Activated CD8-positive, alpha-beta memory T cell treated with anti-CD3 and anti-CD28 coated beads, Interleukin-2, amount 10 ng/mL, durations not matched to agents 7 days and 5 days (primary cell): ENCODE results near the gene BICRAL. TPM values are rescaled to one million over a fixed set of nuclear protein-coding genes. Genes with fewer than 3 reads are reported as not detected.
"Not testable (repeated sequence)": the region's sequence is repeated elsewhere in the genome, so short reads cannot be mapped to it uniquely, and the experiment has no call there.

Experiments used
- ATAC-seq: fragments of 150-1000 bp; cut with Tn5 transposase; one replicate; pipeline ENCODE4 v1.10.0; 2021; ENCODE audit warnings: moderate library complexity
- CTCF ChIA-PET: fragments of 350-600 bp; sonication (Branson Sonifier 250); formaldehyde crosslinking; loops from one replicate; lab custom pipeline; 2021; ENCODE audit warnings: antibody characterized with exemption; lab: Charles Lee
- DNase-seq: peaks from one replicate; pipeline ENCODE4 v3.0.0-alpha.2; 2020
- H3K27ac Mint-ChIP-seq: one replicate; pipeline ENCODE4 v1.8.0; 2021; ENCODE audit warnings: mild to moderate bottlenecking, mixed read lengths
- H3K27me3 Mint-ChIP-seq: one replicate; pipeline ENCODE4 v1.8.0; 2021; ENCODE audit warnings: mixed read lengths
- H3K36me3 Mint-ChIP-seq: one replicate; pipeline ENCODE4 v1.8.0; 2021; ENCODE audit warnings: mild to moderate bottlenecking, mixed read lengths
- H3K4me1 Mint-ChIP-seq: one replicate; pipeline ENCODE4 v1.8.0; 2021; ENCODE audit warnings: mixed read lengths
- H3K4me3 Mint-ChIP-seq: one replicate; pipeline ENCODE4 v1.8.0; 2021; ENCODE audit warnings: mild to moderate bottlenecking, moderate library complexity, mixed read lengths
- H3K9me3 Mint-ChIP-seq: one replicate; pipeline ENCODE4 v1.8.0; 2022; ENCODE audit warnings: low read depth, mixed read lengths
- total RNA-seq, 2 experiments: library from RNA; stranded (reverse); gene quantifications; one replicate each; pipeline ENCODE4 v1.2.3, GENCODE V29; 2021

Gene BICRAL
- total RNA-seq, 2 experiments from 2014 or later, result 22.9 to 24.3 TPM

DNA sequence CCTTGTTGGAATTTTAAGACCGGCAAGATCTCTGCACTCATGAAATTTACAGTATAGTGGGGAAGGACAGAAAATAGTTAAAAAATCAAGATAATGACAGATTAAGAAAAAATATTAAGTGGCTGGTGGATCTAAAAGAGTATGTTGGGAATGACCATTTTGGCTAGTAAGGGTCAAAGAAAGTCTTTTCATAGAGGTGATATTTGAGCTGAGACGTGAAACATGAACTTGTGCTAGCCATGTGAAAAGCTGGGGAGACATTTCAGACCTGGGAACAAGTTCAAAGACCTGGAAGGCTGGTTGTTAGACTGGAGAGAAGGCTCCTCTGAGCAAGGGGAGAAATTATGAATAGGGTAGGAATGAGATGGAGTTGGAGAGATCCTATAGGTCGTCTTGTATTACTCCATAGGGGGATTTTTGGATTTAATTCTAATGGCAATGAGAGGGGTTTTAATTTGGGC, 4.7 kb downstream of the BICRAL start:
- Mint-ChIP-seq H3K27ac (no peak overlapping the region), H3K4me1 (peaks cover 43% of the 10 kb centered on the region), H3K9me3 (no peaks in the 10 kb centered on the region), H3K4me3 (no peak overlapping the region), H3K27me3 (no peaks in the 10 kb centered on the region), H3K36me3 (peaks cover 30% of the 10 kb centered on the region)
- DNase-seq, result no peak
- ATAC-seq, result no peak
- CTCF ChIA-PET, result no interaction called here

DNA sequence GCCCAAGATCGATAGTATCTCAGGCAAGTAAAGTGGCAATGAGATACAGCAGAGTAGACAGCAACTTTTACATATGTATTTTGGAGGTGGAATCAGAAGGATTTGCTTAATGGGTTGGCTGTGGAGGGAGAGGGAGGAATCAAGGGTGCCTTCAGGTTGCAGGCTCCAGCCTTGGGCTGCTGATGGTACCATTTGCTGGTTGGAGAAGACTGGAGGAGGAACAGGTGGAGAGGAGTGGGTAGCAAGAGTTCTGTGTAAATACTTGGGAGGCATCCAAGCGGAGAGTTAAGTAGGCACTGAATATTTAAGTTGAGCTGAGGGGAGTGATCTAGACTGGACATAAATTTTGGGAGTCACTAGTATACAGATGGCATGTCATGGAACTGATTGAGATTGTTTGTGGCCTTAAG, 5.2 kb downstream of the BICRAL start:
- DNase-seq (no peak), ATAC-seq (no peak)
- Mint-ChIP-seq H3K4me1 (peaks cover 44% of the 10 kb centered on the region), H3K27me3 (no peaks in the 10 kb centered on the region), H3K36me3 (peaks cover 32% of the 10 kb centered on the region), H3K27ac (no peak overlapping the region), H3K4me3 (no peak overlapping the region), H3K9me3 (no peaks in the 10 kb centered on the region)
- CTCF ChIA-PET, result interaction anchor here (0.7 to 1.3 kb wide), 2 partner anchors 41 to 1203 kb away, joined by 3 to 4 read pairs; partner anchors contain the start of gene TBCC

DNA sequence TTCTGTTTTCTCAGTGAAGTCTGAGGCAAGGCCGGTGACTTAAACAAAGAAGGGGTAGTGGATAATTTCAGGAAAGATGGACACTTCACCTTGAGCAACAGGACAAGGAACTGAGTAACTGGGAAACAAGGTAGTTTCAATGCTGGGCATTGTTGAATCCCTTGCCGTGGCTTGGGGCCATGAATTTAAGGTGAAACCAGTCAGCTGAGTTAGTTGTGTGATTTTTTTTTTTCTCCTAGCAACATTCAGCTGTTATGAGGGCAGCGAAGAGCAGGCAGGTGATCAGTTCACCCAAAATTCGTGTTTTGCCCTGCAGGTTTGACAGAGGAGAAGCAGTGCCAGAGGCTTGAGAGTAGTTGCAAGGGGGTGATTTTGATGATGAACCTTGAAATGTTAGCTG, 6.8 kb downstream of the BICRAL start:
- DNase-seq, result no peak
- peaks cover 44% of the 10 kb centered on the region for H3K4me1 Mint-ChIP-seq
- no peak for ATAC-seq
- H3K9me3 Mint-ChIP-seq, result no peaks in the 10 kb centered on the region
- no peak overlapping the region for H3K4me3 Mint-ChIP-seq
- peak overlapping the region; percentile 29 for H3K27ac Mint-ChIP-seq
- CTCF ChIA-PET, result no interaction called here
- H3K27me3 Mint-ChIP-seq, result no peaks in the 10 kb centered on the region
- H3K36me3 Mint-ChIP-seq, result peaks cover 31% of the 10 kb centered on the region

DNA sequence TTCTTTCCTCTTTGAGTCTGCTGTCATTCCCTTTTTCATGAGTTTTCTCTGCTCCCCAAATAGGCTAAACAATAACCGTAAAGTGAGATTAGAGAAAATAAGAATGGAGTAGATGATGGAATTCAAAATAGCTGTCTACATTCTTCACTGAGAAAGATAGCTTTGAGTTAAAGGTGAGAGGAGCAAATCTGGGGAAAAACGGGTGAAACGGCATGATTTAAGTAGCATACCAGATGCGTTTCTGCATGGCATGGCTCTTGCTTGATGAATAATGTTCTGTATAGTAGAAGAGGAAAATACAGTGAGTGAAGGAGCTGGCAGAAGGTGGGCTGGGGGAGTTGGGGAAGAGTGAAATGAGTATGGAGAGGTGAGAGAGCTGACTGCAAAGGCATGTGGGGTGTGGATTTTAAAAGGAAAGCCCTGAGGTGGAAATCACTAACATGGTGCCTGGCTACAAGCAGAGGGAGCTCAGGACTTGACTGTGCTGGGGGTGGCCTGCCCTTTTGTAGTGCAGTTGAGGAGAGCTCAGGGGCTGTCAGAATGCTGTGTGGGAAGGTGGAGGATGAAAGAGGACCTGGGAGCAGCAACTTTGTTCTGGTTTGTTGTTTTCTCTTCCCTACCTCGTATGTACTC, 8.8 kb downstream of the BICRAL start:
- H3K4me1 Mint-ChIP-seq, result peaks cover 30% of the 10 kb centered on the region
- CTCF ChIA-PET, result no interaction called here
- peak overlapping the region; percentile 49 for H3K27ac Mint-ChIP-seq
- H3K27me3 Mint-ChIP-seq, result no peaks in the 10 kb centered on the region
- ATAC-seq (peak; percentile 25), DNase-seq (no peak)
- H3K4me3 Mint-ChIP-seq, result no peak overlapping the region
- no peaks in the 10 kb centered on the region for H3K9me3 Mint-ChIP-seq
- peaks cover 20% of the 10 kb centered on the region for H3K36me3 Mint-ChIP-seq

DNA sequence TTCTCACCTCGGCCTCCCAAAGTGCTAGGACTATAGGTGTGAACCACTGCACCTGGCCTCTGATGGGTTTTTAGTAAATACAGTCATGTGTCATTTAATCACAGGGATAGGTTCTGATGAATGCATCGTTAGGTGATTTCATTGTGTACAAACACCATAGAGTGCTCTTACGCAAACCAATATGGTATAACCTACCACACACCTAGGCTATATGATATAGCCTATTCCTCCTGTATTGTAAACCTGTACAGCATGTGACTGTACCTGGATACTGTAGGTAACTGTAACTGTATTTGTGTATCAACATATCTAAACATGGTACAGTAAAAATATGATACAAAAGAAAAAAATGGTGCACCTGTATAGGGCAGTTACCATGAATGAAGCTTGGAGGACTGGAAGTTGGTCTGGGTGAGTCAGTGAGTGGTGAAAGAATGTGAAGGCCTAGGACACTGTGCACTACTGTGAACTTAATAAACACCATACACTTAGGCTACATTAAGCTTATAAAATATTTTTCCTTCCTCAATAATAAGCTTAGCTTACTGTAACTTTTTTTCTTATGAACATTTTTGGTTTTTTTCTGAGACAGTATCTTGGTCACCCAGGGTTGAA, 10.0 kb downstream of the BICRAL start:
- Mint-ChIP-seq H3K27ac (no peak overlapping the region), H3K36me3 (peaks cover 21% of the 10 kb centered on the region), H3K4me1 (peaks cover 30% of the 10 kb centered on the region), H3K9me3 (no peaks in the 10 kb centered on the region), H3K4me3 (no peak overlapping the region), H3K27me3 (no peaks in the 10 kb centered on the region)
- DNase-seq (no peak), ATAC-seq (no peak)
- CTCF ChIA-PET, result no interaction called here

DNA sequence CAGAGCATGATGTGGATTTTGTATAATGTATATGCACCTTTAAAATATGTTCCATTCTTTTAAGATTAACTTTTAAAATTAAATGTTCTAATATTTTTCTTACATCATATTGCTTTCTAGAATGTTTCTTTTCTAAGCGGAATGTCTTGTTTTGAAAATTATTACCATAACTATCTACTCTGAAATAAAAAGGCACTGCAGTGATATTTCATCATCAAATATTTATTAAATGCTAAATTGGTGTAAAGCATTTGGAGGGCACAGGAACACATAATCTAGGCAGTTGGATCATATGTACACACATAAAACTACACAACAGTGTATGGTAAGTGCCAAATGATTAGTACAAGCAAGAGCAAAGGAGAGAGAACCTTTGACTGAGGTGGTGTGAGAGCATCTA, 13.8 kb downstream of the BICRAL start:
- Mint-ChIP-seq H3K4me1 (peaks cover 9% of the 10 kb centered on the region), H3K36me3 (peaks cover 9% of the 10 kb centered on the region)

DNA sequence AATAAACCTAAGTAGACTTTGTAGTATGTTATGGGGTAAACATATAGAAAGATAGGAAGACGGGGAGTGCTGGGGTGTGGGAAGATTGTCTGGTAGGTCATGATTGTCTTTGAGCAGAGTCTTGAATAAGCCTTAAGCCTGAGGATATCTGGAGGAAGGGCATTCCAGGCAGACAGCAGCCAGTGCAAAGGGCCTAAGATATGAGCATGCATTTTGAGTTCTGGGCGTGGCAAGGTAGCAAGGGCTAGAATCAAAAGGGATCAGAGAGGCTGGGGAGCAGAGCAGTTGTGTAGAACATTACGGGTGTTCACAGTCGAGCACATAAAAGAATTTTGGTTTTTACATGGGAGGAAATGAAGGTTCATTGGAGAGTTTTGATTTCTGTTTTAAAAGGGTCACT, 14.3 kb downstream of the BICRAL start:
- H3K4me1 Mint-ChIP-seq, result peaks cover 4% of the 10 kb centered on the region
- H3K9me3 Mint-ChIP-seq, result no peaks in the 10 kb centered on the region
- no peak overlapping the region for H3K27ac Mint-ChIP-seq
- DNase-seq (no peak), ATAC-seq (no peak)
- CTCF ChIA-PET, result no interaction called here
- no peaks in the 10 kb centered on the region for H3K27me3 Mint-ChIP-seq
- H3K36me3 Mint-ChIP-seq, result peaks cover 6% of the 10 kb centered on the region
- no peak overlapping the region for H3K4me3 Mint-ChIP-seq

More for the DNA sequence above, 13.8 kb downstream of the BICRAL start:
- Mint-ChIP-seq H3K4me3 (no peak overlapping the region), H3K9me3 (no peaks in the 10 kb centered on the region), H3K27me3 (no peaks in the 10 kb centered on the region), H3K27ac (no peak overlapping the region)
- CTCF ChIA-PET, result no interaction called here
- DNase-seq, result no peak
- ATAC-seq, result no peak

DNA sequence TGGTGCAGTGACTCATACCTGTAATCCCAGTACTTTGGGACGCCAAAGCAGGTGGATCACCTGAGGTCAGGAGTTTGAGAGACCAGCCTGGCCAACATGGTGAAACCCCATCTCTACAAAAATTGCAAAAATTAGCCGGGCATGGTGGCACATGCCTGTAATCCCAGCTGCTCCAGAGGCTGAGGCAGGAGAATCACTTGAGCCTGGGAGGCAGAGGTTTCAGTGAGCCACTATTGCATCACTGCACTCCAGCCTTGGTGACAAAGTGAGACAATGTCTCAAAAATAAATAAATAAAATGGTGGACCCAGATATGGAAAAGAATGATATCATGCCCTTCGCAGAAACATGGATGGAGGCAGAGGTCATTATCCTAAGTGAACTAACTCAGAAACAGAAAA, 15.8 kb downstream of the BICRAL start:
- H3K36me3 Mint-ChIP-seq, H3K9me3 Mint-ChIP-seq, DNase-seq, H3K27ac Mint-ChIP-seq, ATAC-seq, H3K4me1 Mint-ChIP-seq, CTCF ChIA-PET, H3K4me3 Mint-ChIP-seq, H3K27me3 Mint-ChIP-seq: not testable (repeated sequence)

DNA sequence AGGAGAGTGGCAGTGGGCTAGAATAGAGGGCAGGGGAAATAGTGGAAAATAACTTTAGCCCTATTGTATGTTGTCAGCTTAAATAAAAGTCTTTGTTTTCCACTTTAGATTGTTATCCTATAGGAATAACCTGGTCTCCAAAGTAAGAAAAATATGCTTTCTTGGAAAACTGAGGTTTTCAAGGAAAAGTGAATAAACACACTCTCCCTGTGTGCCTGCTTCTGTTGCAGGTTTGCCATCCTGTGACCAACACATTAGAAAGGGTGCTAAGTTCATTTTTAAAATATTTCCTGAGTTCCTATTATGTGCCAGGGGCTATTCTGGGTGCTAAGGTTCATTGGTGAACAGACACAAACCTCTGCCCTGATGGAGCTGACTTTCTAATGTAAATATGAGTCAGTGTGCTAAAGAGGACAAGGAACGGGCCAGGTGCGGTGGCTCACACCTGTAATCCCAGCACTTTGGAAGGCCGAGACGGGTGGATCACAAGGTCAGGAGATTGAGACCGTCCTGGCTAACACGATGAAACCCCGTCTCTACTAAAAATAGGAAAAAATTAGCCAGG, 23.5 kb downstream of the BICRAL start:
- peaks cover 6% of the 10 kb centered on the region for H3K36me3 Mint-ChIP-seq
- ATAC-seq (no peak), DNase-seq (no peak)
- no peaks in the 10 kb centered on the region for H3K9me3 Mint-ChIP-seq
- CTCF ChIA-PET, result no interaction called here
- H3K27me3 Mint-ChIP-seq, result no peaks in the 10 kb centered on the region
- peaks cover 6% of the 10 kb centered on the region for H3K4me1 Mint-ChIP-seq
- no peak overlapping the region for H3K27ac Mint-ChIP-seq
- H3K4me3 Mint-ChIP-seq, result no peak overlapping the region

DNA sequence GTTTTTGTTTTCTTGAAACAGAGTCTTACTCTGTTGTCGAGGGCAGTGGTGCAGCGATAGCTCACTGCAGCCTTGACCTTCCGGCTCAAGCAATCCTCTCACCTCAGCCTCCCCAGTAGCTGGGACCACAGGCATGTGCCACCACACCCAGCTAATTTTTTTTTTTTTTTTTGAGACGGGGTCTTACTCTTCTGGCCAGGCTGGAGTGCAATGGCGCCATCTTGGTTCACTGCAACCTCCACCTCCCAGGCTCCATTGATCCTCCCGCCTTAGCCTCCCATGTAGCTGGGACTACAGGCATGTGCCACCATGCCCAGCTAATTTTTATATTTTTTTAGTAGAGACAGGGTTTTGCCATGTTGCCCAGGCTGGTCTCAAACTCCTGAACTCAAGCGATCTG, 24.5 kb downstream of the BICRAL start:
- CTCF ChIA-PET, H3K9me3 Mint-ChIP-seq, H3K36me3 Mint-ChIP-seq, H3K4me3 Mint-ChIP-seq, H3K27me3 Mint-ChIP-seq, ATAC-seq, H3K27ac Mint-ChIP-seq, H3K4me1 Mint-ChIP-seq, DNase-seq: not testable (repeated sequence)

DNA sequence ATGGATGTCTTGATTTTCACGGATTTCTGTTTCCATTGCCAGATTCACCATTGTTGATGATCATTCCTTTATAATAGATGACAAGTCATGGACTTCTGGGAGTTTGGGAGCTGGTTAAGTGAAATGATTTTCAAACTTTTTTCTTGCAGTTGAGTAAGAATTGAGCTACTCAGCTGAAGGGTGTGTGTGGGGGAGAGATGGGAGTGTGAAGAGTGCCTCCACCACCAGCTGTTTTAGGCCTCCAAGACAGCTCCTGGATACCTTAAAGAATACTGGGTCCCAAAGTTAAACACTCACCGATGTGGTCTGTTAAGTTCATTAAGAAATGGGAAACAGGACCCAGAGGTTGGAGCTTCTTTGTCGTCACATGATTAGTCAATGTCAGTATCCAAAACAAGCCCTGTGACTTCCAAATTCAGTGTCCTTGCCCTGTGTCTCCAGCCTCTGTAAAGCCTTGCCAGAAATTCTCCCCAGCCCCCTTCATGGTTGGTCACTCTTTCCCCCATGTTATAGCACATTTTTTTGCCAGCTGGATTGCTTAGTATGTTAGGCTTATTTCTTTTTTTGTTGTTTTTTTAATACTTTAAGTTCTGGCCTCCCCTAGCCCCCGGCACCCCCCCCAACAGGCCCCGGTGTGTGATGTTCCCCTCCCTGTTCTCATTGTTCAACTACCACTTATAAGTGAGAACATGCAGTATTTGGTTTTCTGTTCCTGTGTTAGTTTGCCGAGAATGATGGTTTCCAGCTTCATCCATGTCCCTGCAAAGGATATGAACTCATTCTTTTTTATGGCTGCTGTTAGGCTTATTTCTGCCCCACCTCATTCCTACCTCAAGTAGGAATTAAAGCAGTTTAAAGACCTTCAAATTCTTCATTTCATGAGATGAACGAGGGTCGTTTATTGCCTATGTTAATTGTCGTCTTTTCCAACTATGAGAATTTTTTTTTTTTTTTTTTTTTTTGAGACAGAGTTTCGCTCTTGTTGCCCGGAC, 26.9 kb downstream of the BICRAL start:
- no peak for ATAC-seq
- Mint-ChIP-seq H3K27ac (no peak overlapping the region), H3K27me3 (no peaks in the 10 kb centered on the region)

DNA sequence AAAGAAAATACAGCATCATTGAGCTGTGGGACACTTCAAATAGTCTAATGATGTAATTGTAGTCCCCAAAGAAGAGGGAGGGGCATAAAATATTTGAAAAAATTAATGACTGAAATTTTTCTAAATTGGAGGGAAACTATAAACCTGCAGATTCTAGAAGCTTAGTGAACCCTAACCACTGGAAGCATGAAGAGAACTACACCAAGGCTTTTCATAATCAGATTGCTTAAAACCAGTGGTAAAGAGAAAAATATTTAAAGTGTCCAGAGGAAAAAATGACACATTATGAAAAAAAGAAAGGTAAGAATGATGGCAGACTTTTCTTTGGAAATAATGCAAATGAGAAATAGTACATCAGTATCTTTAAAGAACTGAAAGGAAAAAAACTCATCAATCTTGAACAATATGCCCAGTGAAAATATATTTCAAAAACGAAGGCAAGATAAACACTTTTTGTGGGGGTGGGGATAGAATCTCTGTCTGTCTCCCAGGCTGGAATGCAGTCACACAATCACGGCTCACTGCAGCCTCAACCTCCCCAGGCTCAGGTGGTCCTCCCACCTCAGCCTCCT, 31.3 kb downstream of the BICRAL start:
- peaks cover 2% of the 10 kb centered on the region for H3K4me1 Mint-ChIP-seq
- CTCF ChIA-PET, result interaction anchor here (1.0 kb wide), 1 partner anchor 42 kb away, joined by 3 read pairs; no protein-coding TSS in a partner anchor
- no peak overlapping the region for H3K27ac Mint-ChIP-seq
- no peak overlapping the region for H3K4me3 Mint-ChIP-seq
- H3K27me3 Mint-ChIP-seq, result no peaks in the 10 kb centered on the region
- ATAC-seq (no peak), DNase-seq (no peak)
- H3K36me3 Mint-ChIP-seq, result peaks cover 9% of the 10 kb centered on the region
- H3K9me3 Mint-ChIP-seq, result no peaks in the 10 kb centered on the region

More for the DNA sequence above, 26.9 kb downstream of the BICRAL start:
- H3K9me3 Mint-ChIP-seq, result no peaks in the 10 kb centered on the region
- peaks cover 2% of the 10 kb centered on the region for H3K4me1 Mint-ChIP-seq
- CTCF ChIA-PET, result interaction anchor here (0.7 to 0.8 kb wide), 2 partner anchors 63 to 67 kb away, joined by 3 to 4 read pairs; no protein-coding TSS in a partner anchor
- DNase-seq, result no peak
- peaks cover 8% of the 10 kb centered on the region for H3K36me3 Mint-ChIP-seq
- H3K4me3 Mint-ChIP-seq, result no peak overlapping the region
